Progenitor cell of endocrine pancreas (in vitro differentiated cells): ENCODE results near the gene SEC63. TPM values are rescaled to one million over a fixed set of nuclear protein-coding genes. Genes with fewer than 3 reads are reported as not detected.
A peak's percentile ranks its signal among the peaks of the same experiment; 100 is the strongest.

ENCODE experiments used
- DNase-seq: peaks from one replicate; pipeline ENCODE4 v3.0.0; 2021; ENCODE audit warnings: low spot score; ENCODE audit not compliant: unreplicated experiment
- H3K27ac Mint-ChIP-seq: 2 replicates; pipeline ENCODE4 v1.8.0; 2021; ENCODE audit warnings: mild to moderate bottlenecking, moderate library complexity, mixed read lengths
- H3K27me3 Mint-ChIP-seq: 2 replicates; pipeline ENCODE4 v1.8.0; 2021; ENCODE audit warnings: mixed read lengths
- H3K36me3 Mint-ChIP-seq: 2 replicates; pipeline ENCODE4 v1.8.0; 2022; ENCODE audit warnings: mixed read lengths; ENCODE audit not compliant: insufficient read depth
- H3K4me1 Mint-ChIP-seq: 2 replicates; pipeline ENCODE4 v1.8.0; 2021; ENCODE audit warnings: low read depth, mixed read lengths
- H3K4me3 Mint-ChIP-seq: 2 replicates; pipeline ENCODE4 v1.8.0; 2021; ENCODE audit warnings: low read depth, mild to moderate bottlenecking, moderate library complexity, mixed read lengths
- H3K9me3 Mint-ChIP-seq: 2 replicates; pipeline ENCODE4 v1.8.0; 2021; ENCODE audit warnings: low read depth, mixed read lengths
- CTCF ChIP-seq: fragments of 200-600 bp; sonication (generic); IDR thresholded peaks from one replicate; pipeline ENCODE4 v1.5.0; 2021; ENCODE audit warnings: antibody characterized with exemption, mild to moderate bottlenecking; ENCODE audit not compliant: unreplicated experiment
- total RNA-seq: library from RNA; stranded (reverse); gene quantifications from 2 replicates; pipeline ENCODE4 v1.2.1, GENCODE V29; 2021

SEC63 gene
- total RNA-seq, 1 donor from 2014 or later: 112 TPM

DNA sequence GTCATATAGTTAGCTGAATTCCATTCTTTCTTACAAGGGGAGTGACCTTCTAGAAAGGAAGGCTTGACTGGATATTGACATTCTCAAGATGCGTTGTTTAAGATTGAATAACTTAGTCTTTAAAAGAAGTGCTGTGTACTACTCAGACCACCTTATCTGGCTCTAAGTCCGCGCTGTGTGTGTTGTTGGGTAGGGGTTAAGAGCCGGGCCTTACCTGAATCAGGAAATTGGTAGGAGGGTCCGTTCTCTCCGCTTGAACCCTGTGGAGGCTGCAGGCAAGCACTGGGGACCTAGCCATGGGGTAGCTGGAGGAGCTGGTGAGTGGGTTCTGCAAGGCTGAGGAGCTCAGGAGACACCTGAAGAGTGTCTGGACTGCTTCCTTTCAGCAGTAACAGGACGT lies 124.9 kb downstream of the SEC63 start:
- DNase-seq: no peak
- Mint-ChIP-seq H3K9me3 (no peaks in the 10 kb centered on the region), H3K36me3 (no peaks in the 10 kb centered on the region), H3K4me1 (no peaks in the 10 kb centered on the region), H3K27ac (peak overlapping the region; percentile 22), H3K4me3 (no peak overlapping the region), H3K27me3 (peaks cover 3% of the 10 kb centered on the region)
- no peak for TF ChIP-seq CTCF

GRCh38 chr6:107832151-107833056 lies 125.6 kb downstream of the SEC63 start:
- no peak for TF ChIP-seq CTCF
- Mint-ChIP-seq H3K36me3 (no peaks in the 10 kb centered on the region), H3K27me3 (peaks cover 3% of the 10 kb centered on the region), H3K27ac (no peak overlapping the region), H3K4me1 (no peaks in the 10 kb centered on the region), H3K9me3 (no peaks in the 10 kb centered on the region), H3K4me3 (no peak overlapping the region)
- DNase-seq: no peak

- Mint-ChIP-seq H3K27me3 (peaks cover 3% of the 10 kb centered on the region), H3K4me3 (no peak overlapping the region), H3K4me1 (peaks cover under 1% of the 10 kb centered on the region), H3K27ac (no peak overlapping the region), H3K9me3 (no peaks in the 10 kb centered on the region), H3K36me3 (no peaks in the 10 kb centered on the region)
- no peak for TF ChIP-seq CTCF
- no peak for DNase-seq
Observed at GRCh38 chr6:107830060-107830459, 127.9 kb downstream of the SEC63 start.

DNA sequence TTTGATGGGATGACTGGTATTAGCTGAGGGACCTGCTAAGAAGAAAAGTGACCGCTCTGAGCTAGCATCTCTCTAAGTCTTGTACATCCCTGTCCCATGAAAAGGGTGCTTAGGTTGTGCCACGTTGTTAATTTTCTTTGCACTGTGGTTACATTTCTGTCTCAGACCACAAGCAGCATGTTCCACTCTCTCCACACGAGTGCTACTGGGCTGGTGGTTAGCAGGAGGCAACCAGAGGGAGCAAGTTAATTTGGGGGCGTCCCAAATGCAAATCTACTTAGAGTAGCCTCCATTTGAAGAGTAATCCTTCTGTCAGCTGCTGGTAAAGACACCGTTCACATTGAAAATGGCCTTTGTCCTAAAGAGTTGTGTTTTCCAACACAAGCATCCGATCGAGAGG lies 130.5 kb downstream of the SEC63 start:
- no peaks in the 10 kb centered on the region for H3K27me3 Mint-ChIP-seq
- no peak overlapping the region for H3K27ac Mint-ChIP-seq
- no peaks in the 10 kb centered on the region for H3K36me3 Mint-ChIP-seq
- no peaks in the 10 kb centered on the region for H3K9me3 Mint-ChIP-seq
- no peak for DNase-seq
- no peak for TF ChIP-seq CTCF
- peaks cover 14% of the 10 kb centered on the region for H3K4me1 Mint-ChIP-seq
- H3K4me3 Mint-ChIP-seq: no peak overlapping the region

GRCh38 chr6:107823047-107823557 lies 134.9 kb downstream of the SEC63 start:
- Mint-ChIP-seq H3K36me3 (no peaks in the 10 kb centered on the region), H3K4me1 (peaks cover 45% of the 10 kb centered on the region), H3K27me3 (peaks cover 5% of the 10 kb centered on the region), H3K27ac (no peak overlapping the region), H3K9me3 (no peaks in the 10 kb centered on the region), H3K4me3 (no peak overlapping the region)
- TF ChIP-seq CTCF: no peak
- DNase-seq: no peak
